RCC 7860 (cell line): ENCODE measurements around the gene LIPF.
"Not testable (repeated sequence)": the region's sequence is repeated elsewhere in the genome, so short reads cannot be mapped to it uniquely, and the experiment has no call there.

Source experiments
- DNase-seq: peaks from one replicate; pipeline ENCODE4 v3.0.0-alpha.2; 2015; ENCODE audit warnings: low spot score
- FAIRE-seq: peaks from 2 replicates; lab custom pipeline; 2012; peaks lifted over from hg19 to GRCh38; lab: Jason Lieb, UNC

LIPF gene

GRCh38 chr10:88672041-88672440, 7.8 kb downstream of the LIPF start:
- DNase-seq (no peak), FAIRE-seq (peak; percentile 21)

DNA sequence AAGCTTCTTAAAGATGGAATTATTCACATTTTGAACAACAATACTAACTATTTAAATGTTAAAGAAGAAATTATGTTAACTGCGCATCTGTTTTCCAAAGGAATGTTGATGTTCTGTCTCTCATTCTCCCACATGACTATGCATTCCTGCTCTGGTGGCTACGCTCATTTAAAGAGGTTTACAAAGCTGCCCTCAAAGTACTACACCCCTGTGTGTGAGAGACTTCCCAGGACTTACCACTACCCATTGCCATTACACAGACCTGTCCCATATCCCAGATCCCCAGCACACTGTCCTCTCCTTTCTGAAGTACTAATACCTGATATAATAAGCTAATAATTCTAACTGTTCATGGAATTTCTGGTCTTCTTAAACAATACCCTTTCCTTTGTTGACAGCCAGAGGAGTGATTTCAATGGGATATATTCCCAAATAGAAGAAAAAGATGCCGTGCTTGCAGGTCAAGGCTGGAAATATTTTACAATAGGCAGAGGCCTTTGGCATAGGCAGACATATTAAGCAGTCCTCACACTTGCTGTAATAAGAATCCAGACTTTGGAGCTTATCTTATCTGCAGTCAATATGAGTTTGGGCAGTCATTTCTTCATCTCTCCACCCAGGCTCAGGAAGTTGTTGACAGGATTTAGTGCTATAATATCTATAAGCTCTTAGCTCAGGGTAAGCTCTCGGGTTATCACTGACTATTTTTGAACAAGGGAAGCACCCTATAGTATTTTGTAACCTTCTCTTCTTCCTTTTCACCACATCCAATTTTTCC, 12.2 kb downstream of the LIPF start:
- FAIRE-seq: no peak
- no peak for DNase-seq

DNA sequence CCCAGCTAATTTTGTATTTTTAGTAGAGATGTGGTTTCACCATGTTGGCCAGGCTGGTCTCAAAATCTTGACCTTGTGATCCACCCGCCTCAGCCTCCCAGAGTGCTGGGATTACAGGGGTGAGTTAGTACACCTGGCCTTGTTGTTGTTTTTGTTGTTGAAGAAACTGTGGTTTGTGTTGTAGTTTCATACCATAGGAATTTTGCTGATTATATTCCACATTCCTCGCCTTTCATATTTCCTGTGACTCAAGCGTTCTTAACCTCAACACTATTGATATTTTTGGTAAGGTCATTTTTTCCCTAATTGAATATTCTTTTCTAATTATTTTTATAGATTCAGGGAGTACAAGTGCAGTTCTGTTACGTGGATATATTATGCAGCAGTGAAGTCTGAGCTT, 16.7 kb downstream of the LIPF start:
- no peak for FAIRE-seq
- no peak for DNase-seq

DNA sequence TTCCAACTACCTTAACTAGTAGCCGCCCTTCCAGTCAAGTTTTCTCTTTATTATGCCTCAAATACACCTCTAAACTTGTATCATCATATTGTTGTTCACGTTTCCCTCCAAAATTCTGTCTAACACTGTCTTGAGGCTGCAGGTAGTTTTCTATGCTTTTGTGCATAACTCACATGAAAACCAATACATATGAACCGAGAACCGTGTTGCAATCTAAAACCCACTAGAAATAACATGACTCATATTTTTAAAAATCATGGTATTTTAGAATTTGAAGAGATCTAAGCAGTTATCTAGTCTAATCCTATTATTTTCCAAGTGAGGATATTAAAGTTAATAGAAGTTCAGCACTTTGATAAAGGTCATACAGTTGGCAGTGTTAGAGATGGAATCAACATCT, 18.2 kb downstream of the LIPF start:
- FAIRE-seq: no peak
- DNase-seq: no peak

DNA sequence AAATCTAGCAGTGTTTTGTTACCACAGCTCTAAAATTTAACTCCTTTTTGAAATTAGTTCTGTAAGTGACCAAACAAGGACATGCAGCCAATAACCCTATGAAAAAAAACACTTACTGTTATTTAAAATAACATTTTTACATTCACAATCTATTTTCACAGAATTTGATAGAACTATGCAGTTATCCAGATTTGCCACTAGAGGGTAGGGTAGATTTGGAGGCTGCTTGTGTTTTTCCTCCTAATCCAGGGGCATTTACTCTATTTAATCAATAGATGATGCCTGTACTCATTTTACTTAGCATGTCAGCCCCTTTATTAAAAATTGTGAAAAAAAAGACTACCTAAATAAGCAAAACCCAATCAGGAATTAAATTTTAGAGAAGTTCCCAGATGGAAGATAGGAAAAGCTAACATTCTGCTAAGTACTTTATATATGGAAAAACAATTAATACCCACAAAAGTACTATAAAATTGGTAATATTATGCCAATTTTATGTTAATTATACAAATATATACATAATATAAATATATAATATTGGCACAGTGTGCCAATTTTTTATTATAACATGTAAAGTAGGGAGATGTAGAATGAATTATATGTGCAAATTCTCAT, 23.7 kb downstream of the LIPF start:
- peak; percentile 25 for DNase-seq
- peak; percentile 55 for FAIRE-seq

- FAIRE-seq: no peak
- no peak for DNase-seq
Observed at GRCh38 chr10:88689366-88689765, 25.1 kb downstream of the LIPF start.

GRCh38 chr10:88693392-88694020, 29.3 kb downstream of the LIPF start:
- DNase-seq (no peak), FAIRE-seq (peak; percentile 59)

- no peak for FAIRE-seq
- DNase-seq: peak; percentile 43
Observed at GRCh38 chr10:88702848-88703597, 38.8 kb downstream of the LIPF start.

DNA sequence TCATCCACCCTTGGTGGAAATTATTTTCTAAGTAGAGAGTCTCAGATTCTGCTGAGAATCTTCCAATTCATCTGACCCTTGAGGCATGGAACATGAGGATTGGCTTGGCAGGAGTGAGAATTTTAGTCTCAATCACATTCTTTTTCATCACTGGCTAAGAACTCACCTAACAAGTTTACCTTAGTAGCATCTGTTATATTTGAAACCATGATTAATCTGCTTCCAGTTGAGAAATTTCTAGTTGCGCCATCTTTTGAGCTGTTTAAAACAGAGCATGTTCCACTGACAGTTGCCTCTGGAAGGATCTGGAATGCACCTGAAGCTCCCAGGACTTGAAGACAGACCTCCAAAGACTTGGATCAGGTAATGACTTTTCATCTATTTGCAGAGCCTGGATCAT, 41.7 kb downstream of the LIPF start, which contains the start of gene LIPK:
TSS of gene LIPK (plus strand) at position 292 of the 400 bp plus-strand sequence. CDS start 18,295 bp downstream, outside the sequence.
- no peak for DNase-seq
- FAIRE-seq: no peak

DNA sequence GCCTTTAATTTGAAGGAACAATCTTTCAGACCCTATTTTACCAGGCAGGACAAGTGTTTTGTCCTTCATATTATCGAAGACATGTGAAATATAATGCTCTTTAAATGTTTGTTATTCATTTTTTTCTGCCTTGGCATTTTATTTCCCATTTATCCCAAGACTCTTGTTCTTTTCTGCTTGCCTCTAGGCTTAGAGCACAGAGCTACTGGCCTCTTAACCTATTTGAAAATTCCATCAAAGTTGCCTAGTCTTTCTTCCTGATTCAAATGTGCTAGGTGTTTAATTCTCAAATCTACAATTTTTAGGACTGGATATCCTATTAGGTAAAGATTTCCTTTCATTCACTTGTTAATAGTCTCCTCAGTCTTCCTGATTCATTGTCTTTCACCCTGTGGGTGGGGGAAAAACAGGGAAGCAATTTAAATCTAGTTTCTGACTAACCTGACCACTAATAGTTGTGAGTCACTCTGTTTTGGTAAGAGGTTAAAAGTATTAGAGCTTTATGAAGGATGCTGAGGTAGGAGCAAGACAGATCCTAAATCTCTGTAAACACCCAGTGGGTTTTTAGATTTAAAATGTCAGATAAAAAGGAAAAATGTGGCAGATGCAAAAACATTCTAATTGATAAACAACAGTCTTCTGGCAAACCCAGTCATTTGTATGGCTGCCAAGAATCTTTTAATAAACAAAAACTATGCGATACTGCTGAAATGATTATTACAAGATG, 43.4 kb downstream of the LIPF start:
- FAIRE-seq (peak; percentile 98), DNase-seq (peak; percentile 58)

DNA sequence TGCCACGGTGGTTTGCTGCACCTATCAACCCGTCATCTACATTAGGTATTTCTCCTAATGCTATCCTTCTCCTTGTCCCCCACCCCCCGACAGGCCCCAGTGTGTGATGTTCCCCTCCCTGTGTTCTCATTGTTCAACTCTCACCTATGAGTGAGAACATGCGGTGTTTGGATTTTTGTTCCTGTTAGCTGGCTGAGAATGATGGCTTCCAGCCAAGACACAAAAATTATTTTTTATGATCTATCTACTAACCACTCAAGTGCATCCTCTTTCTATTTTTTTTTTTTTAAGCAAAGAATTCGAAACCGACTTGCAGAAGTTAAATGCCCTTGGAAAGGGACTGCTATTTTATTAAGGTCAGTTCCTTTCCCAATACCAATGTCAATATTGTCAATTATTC, 45.1 kb downstream of the LIPF start:
- DNase-seq, FAIRE-seq: not testable (repeated sequence)

DNA sequence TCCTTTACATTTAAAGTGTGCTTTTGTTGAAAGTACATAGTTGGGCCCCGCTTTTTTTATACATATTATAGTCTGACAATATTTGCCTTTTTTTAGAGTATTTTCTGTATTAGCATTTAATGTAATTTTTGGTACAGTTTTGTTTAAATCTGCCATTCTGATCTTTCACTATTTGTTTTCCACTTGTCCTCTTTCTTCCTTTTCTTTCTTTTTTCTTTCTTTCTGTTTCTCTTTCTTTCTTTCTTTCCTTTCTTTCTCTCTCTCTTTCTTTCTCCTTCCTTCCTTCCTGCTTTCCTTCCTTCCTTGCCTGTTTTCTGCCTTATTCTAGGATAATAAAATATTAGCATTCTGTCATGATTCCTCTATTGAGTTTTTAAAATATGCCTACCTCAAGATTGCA, 51.3 kb downstream of the LIPF start:
- FAIRE-seq: no peak
- DNase-seq: no peak

DNA sequence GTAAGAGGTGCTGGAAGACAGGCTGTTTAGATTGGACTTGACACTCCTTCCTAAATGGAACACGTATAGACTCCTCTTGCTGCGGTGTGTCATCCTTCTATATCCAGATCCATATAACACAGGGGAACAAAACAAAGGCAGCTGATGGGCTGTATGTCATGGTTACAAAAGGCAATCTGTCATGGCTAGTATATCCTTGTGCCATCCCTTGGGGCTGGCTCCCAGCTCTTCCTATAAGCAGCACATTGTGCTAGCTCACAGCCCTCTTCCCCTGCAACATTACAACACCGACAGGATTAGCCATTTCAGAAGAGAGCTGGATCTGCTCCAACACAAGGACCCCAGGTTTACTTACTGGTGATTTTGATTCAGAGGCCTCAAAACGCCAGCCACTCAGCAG, 57.1 kb downstream of the LIPF start:
- FAIRE-seq (no peak), DNase-seq (no peak)

DNA sequence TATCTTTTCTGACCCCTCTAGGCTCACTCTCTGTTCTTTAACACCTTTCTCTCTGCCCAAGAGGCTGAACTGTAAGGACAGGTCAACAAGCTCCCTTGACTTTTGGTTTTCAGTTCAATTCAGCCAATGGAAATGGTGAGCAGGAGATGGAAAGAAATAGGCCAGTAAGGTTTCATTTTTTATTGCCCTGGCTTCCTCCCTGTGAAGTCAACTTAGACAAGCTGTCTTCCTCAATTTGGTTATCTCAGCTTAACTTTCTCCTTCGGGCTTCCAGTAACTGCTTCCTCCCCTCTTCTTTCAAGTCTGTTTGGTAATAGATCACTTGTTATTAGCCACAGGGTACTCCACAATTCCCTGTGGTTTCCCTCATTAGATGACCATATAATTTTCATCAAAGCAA, 61.6 kb downstream of the LIPF start:
- FAIRE-seq (no peak), DNase-seq (no peak)

GRCh38 chr10:88728107-88728763, 64.0 kb downstream of the LIPF start:
- DNase-seq (no peak), FAIRE-seq (no peak)
